GM20431 (cell line): ENCODE measurements around the gene PIGN.
"Not testable (repeated sequence)": the region's sequence is repeated elsewhere in the genome, so short reads cannot be mapped to it uniquely, and the experiment has no call there.

Experiments used
- in situ Hi-C: fragments of 300-500 bp; cut with MseI, MboI; formaldehyde crosslinking; loops from one replicate; pipeline ENCODE4 v1.15.0; 2020; ENCODE audit warnings: low sequenced_read_pairs; ENCODE audit not compliant: unreplicated experiment

Gene PIGN

GRCh38 chr18:62072370-62072769 is 114.5 kb downstream of the PIGN start:
- in situ Hi-C loops: no loop called here

- in situ Hi-C loops: no loop called here
Observed at GRCh38 chr18:62071071-62071470, 115.8 kb downstream of the PIGN start.

- in situ Hi-C loops: no loop called here
Observed at GRCh38 chr18:62070302-62070701, 116.6 kb downstream of the PIGN start.

GRCh38 chr18:62069556-62069955 is 117.3 kb downstream of the PIGN start:
- in situ Hi-C loops: no loop called here

GRCh38 chr18:62066102-62066818 is 120.6 kb downstream of the PIGN start:
- in situ Hi-C loops: no loop called here

GRCh38 chr18:62064361-62064760 is 122.5 kb downstream of the PIGN start:
- in situ Hi-C loops: no loop called here

GRCh38 chr18:62061821-62062478 is 124.9 kb downstream of the PIGN start:
- in situ Hi-C loops: no loop called here

- in situ Hi-C loops: no loop called here
Observed at GRCh38 chr18:62060820-62061219, 126.0 kb downstream of the PIGN start.

GRCh38 chr18:62054929-62055498 is 131.8 kb downstream of the PIGN start:
- in situ Hi-C loops: no loop called here

- in situ Hi-C loops: no loop called here
Observed at GRCh38 chr18:62048279-62048678, 138.6 kb downstream of the PIGN start.

GRCh38 chr18:62045316-62045715 is 141.5 kb downstream of the PIGN start:
- in situ Hi-C loops: no loop called here

GRCh38 chr18:62044490-62045000 is 142.3 kb downstream of the PIGN start:
- in situ Hi-C loops: no loop called here

- in situ Hi-C loops: no loop called here
Observed at GRCh38 chr18:62037989-62038778, 148.7 kb downstream of the PIGN start.

- in situ Hi-C loops: no loop called here
Observed at GRCh38 chr18:62037012-62037742, 149.7 kb downstream of the PIGN start.

- in situ Hi-C loops: not testable (repeated sequence)
Observed at GRCh38 chr18:62034286-62034685, 152.6 kb downstream of the PIGN start.

- in situ Hi-C loops: no loop called here
Observed at GRCh38 chr18:62033756-62034155, 153.1 kb downstream of the PIGN start.

- in situ Hi-C loops: no loop called here
Observed at GRCh38 chr18:62033207-62033606, 153.6 kb downstream of the PIGN start.

GRCh38 chr18:62030091-62030985 is 156.5 kb downstream of the PIGN start:
- in situ Hi-C loops: no loop called here

- in situ Hi-C loops: no loop called here
Observed at GRCh38 chr18:62028715-62029114, 158.1 kb downstream of the PIGN start.
